ENCODE results near the gene MCEE.
"Not testable (repeated sequence)": the region's sequence is repeated elsewhere in the genome, so short reads cannot be mapped to it uniquely, and the experiment has no call there.

The MCEE gene

GRCh38 chr2:71103809-71104208 lies 26.2 kb downstream of the MCEE start:
- Histone ChIP-seq H3K27ac (ENCODE audit: low read depth, low read length, severe bottlenecking) (no peak overlapping the region), H3K4me3 (ENCODE audit: extremely low read depth, insufficient read depth, low read length, poor library complexity, severe bottlenecking) (no peak overlapping the region), H3K4me1 (ENCODE audit: control insufficient read depth, insufficient read depth, low read length, poor library complexity, severe bottlenecking) (peaks cover 8% of the 10 kb centered on the region), H3K9me3 (ENCODE audit: control insufficient read depth, low read length) (peaks cover 11% of the 10 kb centered on the region), H3K36me3 (ENCODE audit: control insufficient read depth, insufficient read depth, low read length) (peaks cover 3% of the 10 kb centered on the region)
- WGBS, 2 experiments (ENCODE audit: insufficient coverage in 2 of 2), result 89 to 92% methylated on average over 3 to 5 of the region's 5 CpGs

GRCh38 chr2:71102981-71103681 lies 26.9 kb downstream of the MCEE start:
- WGBS, 2 experiments (ENCODE audit: insufficient coverage in 2 of 2), result 70 to 74% methylated on average over 3 to 4 of the region's 6 CpGs
- Histone ChIP-seq H3K27ac (ENCODE audit: low read depth, low read length, severe bottlenecking) (no peak overlapping the region), H3K4me1 (ENCODE audit: control insufficient read depth, insufficient read depth, low read length, poor library complexity, severe bottlenecking) (peaks cover 8% of the 10 kb centered on the region), H3K9me3 (ENCODE audit: control insufficient read depth, low read length) (peaks cover 11% of the 10 kb centered on the region), H3K36me3 (ENCODE audit: control insufficient read depth, insufficient read depth, low read length) (no peaks in the 10 kb centered on the region), H3K4me3 (ENCODE audit: extremely low read depth, insufficient read depth, low read length, poor library complexity, severe bottlenecking) (no peak overlapping the region)

GRCh38 chr2:71101656-71102055 lies 28.4 kb downstream of the MCEE start:
- WGBS, 2 experiments (ENCODE audit: insufficient coverage in 2 of 2), result 82 to 83% methylated on average over 2 of the region's 2 CpGs

GRCh38 chr2:71100195-71100964 lies 29.6 kb downstream of the MCEE start:
- H3K27ac ChIP-seq (ENCODE audit: low read depth, low read length, severe bottlenecking), result no peak overlapping the region
- no peaks in the 10 kb centered on the region for H3K36me3 ChIP-seq (ENCODE audit: control insufficient read depth, insufficient read depth, low read length)
- H3K4me3 ChIP-seq (ENCODE audit: extremely low read depth, insufficient read depth, low read length, poor library complexity, severe bottlenecking), result no peak overlapping the region
- H3K9me3 ChIP-seq (ENCODE audit: control insufficient read depth, low read length), result peaks cover 3% of the 10 kb centered on the region
- peaks cover 8% of the 10 kb centered on the region for H3K4me1 ChIP-seq (ENCODE audit: control insufficient read depth, insufficient read depth, low read length, poor library complexity, severe bottlenecking)
- WGBS, 2 experiments (ENCODE audit: insufficient coverage in 2 of 2), result 17% methylated on average over 1 of the region's 3 CpGs; no CpG with 5 or more reads in 1 of the 2 experiments

More at GRCh38 chr2:71101656-71102055, 28.4 kb downstream of the MCEE start:
- Histone ChIP-seq H3K4me3 (ENCODE audit: extremely low read depth, insufficient read depth, low read length, poor library complexity, severe bottlenecking) (no peak overlapping the region), H3K9me3 (ENCODE audit: control insufficient read depth, low read length) (peaks cover 11% of the 10 kb centered on the region), H3K36me3 (ENCODE audit: control insufficient read depth, insufficient read depth, low read length) (no peaks in the 10 kb centered on the region), H3K27ac (ENCODE audit: low read depth, low read length, severe bottlenecking) (peak overlapping the region; percentile 59), H3K4me1 (ENCODE audit: control insufficient read depth, insufficient read depth, low read length, poor library complexity, severe bottlenecking) (peaks cover 8% of the 10 kb centered on the region)

- H3K36me3 ChIP-seq (ENCODE audit: control insufficient read depth, insufficient read depth, low read length); H3K4me1 ChIP-seq (ENCODE audit: control insufficient read depth, insufficient read depth, low read length, poor library complexity, severe bottlenecking); H3K9me3 ChIP-seq (ENCODE audit: control insufficient read depth, low read length); H3K4me3 ChIP-seq (ENCODE audit: extremely low read depth, insufficient read depth, low read length, poor library complexity, severe bottlenecking); H3K27ac ChIP-seq (ENCODE audit: low read depth, low read length, severe bottlenecking): not testable (repeated sequence)
- 96% methylated on average over 19 to 23 of the region's 33 CpGs for WGBS, 2 experiments (ENCODE audit: insufficient coverage in 2 of 2)
Observed at GRCh38 chr2:71092491-71093260, 37.4 kb downstream of the MCEE start.

- H3K36me3 ChIP-seq (ENCODE audit: control insufficient read depth, insufficient read depth, low read length); H3K4me3 ChIP-seq (ENCODE audit: extremely low read depth, insufficient read depth, low read length, poor library complexity, severe bottlenecking); H3K27ac ChIP-seq (ENCODE audit: low read depth, low read length, severe bottlenecking); H3K4me1 ChIP-seq (ENCODE audit: control insufficient read depth, insufficient read depth, low read length, poor library complexity, severe bottlenecking); H3K9me3 ChIP-seq (ENCODE audit: control insufficient read depth, low read length): not testable (repeated sequence)
- 88 to 98% methylated on average over 4 to 6 of the region's 9 CpGs for WGBS, 2 experiments (ENCODE audit: insufficient coverage in 2 of 2)
Observed at GRCh38 chr2:71091808-71092207, 38.2 kb downstream of the MCEE start.

- H3K27ac ChIP-seq (ENCODE audit: low read depth, low read length, severe bottlenecking); H3K4me3 ChIP-seq (ENCODE audit: extremely low read depth, insufficient read depth, low read length, poor library complexity, severe bottlenecking); H3K9me3 ChIP-seq (ENCODE audit: control insufficient read depth, low read length); H3K4me1 ChIP-seq (ENCODE audit: control insufficient read depth, insufficient read depth, low read length, poor library complexity, severe bottlenecking); H3K36me3 ChIP-seq (ENCODE audit: control insufficient read depth, insufficient read depth, low read length): not testable (repeated sequence)
- WGBS, 2 experiments (ENCODE audit: insufficient coverage in 2 of 2), result 95 to 96% methylated on average over 9 to 12 of the region's 14 CpGs
Observed at GRCh38 chr2:71089475-71089874, 40.6 kb downstream of the MCEE start.

GRCh38 chr2:71085325-71086003 lies 44.6 kb downstream of the MCEE start:
- H3K27ac ChIP-seq (ENCODE audit: low read depth, low read length, severe bottlenecking); H3K4me3 ChIP-seq (ENCODE audit: extremely low read depth, insufficient read depth, low read length, poor library complexity, severe bottlenecking); H3K36me3 ChIP-seq (ENCODE audit: control insufficient read depth, insufficient read depth, low read length); H3K4me1 ChIP-seq (ENCODE audit: control insufficient read depth, insufficient read depth, low read length, poor library complexity, severe bottlenecking); H3K9me3 ChIP-seq (ENCODE audit: control insufficient read depth, low read length): not testable (repeated sequence)
- WGBS, 2 experiments (ENCODE audit: insufficient coverage in 2 of 2), result 83% methylated on average over 1 of the region's 9 CpGs; no CpG with 5 or more reads in 1 of the 2 experiments

- H3K36me3 ChIP-seq (ENCODE audit: control insufficient read depth, insufficient read depth, low read length); H3K27ac ChIP-seq (ENCODE audit: low read depth, low read length, severe bottlenecking); H3K4me1 ChIP-seq (ENCODE audit: control insufficient read depth, insufficient read depth, low read length, poor library complexity, severe bottlenecking); H3K9me3 ChIP-seq (ENCODE audit: control insufficient read depth, low read length); H3K4me3 ChIP-seq (ENCODE audit: extremely low read depth, insufficient read depth, low read length, poor library complexity, severe bottlenecking): not testable (repeated sequence)
- WGBS, 2 experiments (ENCODE audit: insufficient coverage in 2 of 2), result 95 to 96% methylated on average over 9 to 10 of the region's 13 CpGs
Observed at GRCh38 chr2:71083752-71084312, 46.2 kb downstream of the MCEE start.

- not testable (repeated sequence) for H3K27ac ChIP-seq (ENCODE audit: low read depth, low read length, severe bottlenecking); H3K9me3 ChIP-seq (ENCODE audit: control insufficient read depth, low read length); H3K4me1 ChIP-seq (ENCODE audit: control insufficient read depth, insufficient read depth, low read length, poor library complexity, severe bottlenecking); H3K4me3 ChIP-seq (ENCODE audit: extremely low read depth, insufficient read depth, low read length, poor library complexity, severe bottlenecking)
- H3K36me3 ChIP-seq (ENCODE audit: control insufficient read depth, insufficient read depth, low read length), result peaks cover 11% of the 10 kb centered on the region
- no CpG with 5 or more reads among the region's 3 CpGs for WGBS, 2 experiments (ENCODE audit: insufficient coverage in 2 of 2)
Observed at GRCh38 chr2:71083297-71083696, 46.7 kb downstream of the MCEE start.
